GM12872 (cell line): Measurements from ENCODE around the gene SLITRK4.

Experiments
- CTCF ChIP-seq: IDR thresholded peaks from 3 replicates; pipeline ENCODE4 v1.5.1; 2011; ENCODE audit warnings: low read depth, mild to moderate bottlenecking, low read length, moderate library complexity; ENCODE audit not compliant: insufficient read depth

The SLITRK4 gene

GRCh38 chrX:143621276-143621675, 14.6 kb downstream of the SLITRK4 start:
- no peak for TF ChIP-seq CTCF

- no peak for TF ChIP-seq CTCF
Observed at GRCh38 chrX:143615851-143616250, 20.1 kb downstream of the SLITRK4 start.

- TF ChIP-seq CTCF = no peak
Observed at GRCh38 chrX:143601809-143602208, 34.1 kb downstream of the SLITRK4 start.

- TF ChIP-seq CTCF = no peak
Observed at GRCh38 chrX:143581240-143581639, 54.7 kb downstream of the SLITRK4 start.

GRCh38 chrX:143580266-143580665, 55.6 kb downstream of the SLITRK4 start:
- TF ChIP-seq CTCF = no peak
